Smooth muscle cell (in vitro differentiated cells): ENCODE measurements around the gene XPO4. TPM values are rescaled to one million over a fixed set of nuclear protein-coding genes. Genes with fewer than 3 reads are reported as not detected.

ENCODE experiments used
- DNase-seq: peaks from one replicate; lab custom pipeline; 2025; ENCODE audit not compliant: unreplicated experiment; lab: John Stamatoyannopoulos, UW
- H2AFZ ChIP-seq: fragments of 200-600 bp; sonication (generic); 2 replicates; pipeline ENCODE4 v1.6.0; 2016; ENCODE audit warnings: antibody characterized with exemption, low read depth, mild to moderate bottlenecking
- H3F3A ChIP-seq: fragments of 200-600 bp; sonication (generic); 2 replicates; pipeline ENCODE4 v1.6.0; 2017; ENCODE audit warnings: antibody characterized with exemption, low read depth
- H3K27ac ChIP-seq: fragments of 200-600 bp; sonication (generic); 2 replicates; pipeline ENCODE4 v1.5.1; 2016; ENCODE audit warnings: low read depth, mild to moderate bottlenecking
- H3K27me3 ChIP-seq: fragments of 200-600 bp; sonication (generic); 2 replicates; pipeline ENCODE4 v1.6.1; 2016; ENCODE audit warnings: low read depth, mild to moderate bottlenecking
- H3K36me3 ChIP-seq: fragments of 200-600 bp; sonication (generic); 2 replicates; pipeline ENCODE4 v1.5.1; 2016; ENCODE audit warnings: low read depth
- H3K4me1 ChIP-seq: fragments of 200-600 bp; sonication (generic); 2 replicates; pipeline ENCODE4 v1.5.1; 2016; ENCODE audit warnings: low read depth
- H3K4me2 ChIP-seq: fragments of 200-600 bp; sonication (generic); 2 replicates; pipeline ENCODE4 v1.6.0; 2016; ENCODE audit warnings: mild to moderate bottlenecking
- H3K4me3 ChIP-seq: fragments of 200-600 bp; sonication (generic); 2 replicates; pipeline ENCODE4 v1.5.1; 2016; ENCODE audit warnings: mild to moderate bottlenecking
- H3K79me2 ChIP-seq: fragments of 200-600 bp; sonication (generic); 2 replicates; pipeline ENCODE4 v1.6.0; 2016; ENCODE audit warnings: low read depth, mild to moderate bottlenecking
- H3K9ac ChIP-seq: fragments of 200-600 bp; sonication (generic); 2 replicates; pipeline ENCODE4 v1.6.0; 2016; ENCODE audit warnings: low read depth
- H3K9me3 ChIP-seq: fragments of 200-600 bp; sonication (generic); replicated peaks from 2 replicates; pipeline ENCODE4 v1.5.1; 2016; ENCODE audit warnings: low read depth
- H4K20me1 ChIP-seq: fragments of 200-600 bp; sonication (generic); 2 replicates; pipeline ENCODE4 v1.6.0; 2016; ENCODE audit warnings: low read depth
- CTCF ChIP-seq: fragments of 200-600 bp; sonication (generic); IDR thresholded peaks from 2 replicates; pipeline ENCODE4 v1.5.1; 2017; ENCODE audit warnings: borderline replicate concordance, mild to moderate bottlenecking, antibody characterized with exemption; ENCODE audit not compliant: insufficient read depth, poor library complexity, severe bottlenecking
- WGBS: methylation state at CpG from one replicate; pipeline ENCODE4 v1.1.7; 2016; ENCODE audit warnings: low lambda C conversion rate; 5-methylcytosine and 5-hydroxymethylcytosine counted together
- polyA plus RNA-seq: library from polyadenylated mRNA; unstranded; fragments of >200 nt; fragmentation: Nextera tagmentation; extraction: Ambion mirVana; gene quantifications from 2 replicates; pipeline ENCODE4 v1.2.1, GENCODE V29; 2016
- total RNA-seq: library from RNA; depleted of rRNA; stranded (reverse); fragments of >200 nt; gene quantifications from 2 replicates; pipeline ENCODE4 v1.2.3, GENCODE V29; 2014

Gene XPO4
- total and polyA plus RNA-seq, 2 experiments from 2014 or later = 3.3 to 16.2 TPM

GRCh38 chr13:20825477-20825875 is 77.1 kb downstream of the XPO4 start:
- H3K27me3 ChIP-seq = no peaks in the 10 kb centered on the region
- H3F3A ChIP-seq = peaks cover 10% of the 10 kb centered on the region
- peak overlapping the region; percentile 80 for H3K27ac ChIP-seq
- no peaks in the 10 kb centered on the region for H3K9me3 ChIP-seq
- no peaks in the 10 kb centered on the region for H3K79me2 ChIP-seq
- no peak overlapping the region for H3K4me3 ChIP-seq
- DNase-seq = no peak
- no peak overlapping the region for H2AFZ ChIP-seq
- H3K9ac ChIP-seq = peak overlapping the region; percentile 2
- no peak for TF ChIP-seq CTCF
- H4K20me1 ChIP-seq = no peaks in the 10 kb centered on the region
- H3K4me1 ChIP-seq = peaks cover 9% of the 10 kb centered on the region
- H3K4me2 ChIP-seq = peak overlapping the region; percentile 76
- WGBS = 43% methylated on average over 3 of the region's 3 CpGs
- no peaks in the 10 kb centered on the region for H3K36me3 ChIP-seq

- H3K9ac ChIP-seq = peak overlapping the region; percentile 2
- H3K9me3 ChIP-seq = no peaks in the 10 kb centered on the region
- peak overlapping the region; percentile 76 for H3K4me2 ChIP-seq
- H3K4me1 ChIP-seq = peaks cover 9% of the 10 kb centered on the region
- H3K36me3 ChIP-seq = no peaks in the 10 kb centered on the region
- H2AFZ ChIP-seq = no peak overlapping the region
- WGBS = 11% methylated on average over 5 of the region's 5 CpGs
- peaks cover 10% of the 10 kb centered on the region for H3F3A ChIP-seq
- no peak overlapping the region for H3K4me3 ChIP-seq
- H3K27ac ChIP-seq = peak overlapping the region; percentile 80
- TF ChIP-seq CTCF = no peak
- no peaks in the 10 kb centered on the region for H3K79me2 ChIP-seq
- H4K20me1 ChIP-seq = no peaks in the 10 kb centered on the region
- H3K27me3 ChIP-seq = no peaks in the 10 kb centered on the region
- DNase-seq = no peak
Observed at GRCh38 chr13:20824762-20825476, 77.6 kb downstream of the XPO4 start.

- 92% methylated on average over 1 of the region's 1 CpG for WGBS
- no peak for DNase-seq
Observed at GRCh38 chr13:20823071-20823470, 79.5 kb downstream of the XPO4 start.

More at GRCh38 chr13:20823071-20823470, 79.5 kb downstream of the XPO4 start:
- Histone ChIP-seq H3K36me3 (no peaks in the 10 kb centered on the region), H3K79me2 (no peaks in the 10 kb centered on the region), H3K9ac (no peak overlapping the region), H3K27ac (no peak overlapping the region), H4K20me1 (peaks cover 1% of the 10 kb centered on the region), H3K4me3 (no peak overlapping the region), H3K9me3 (no peaks in the 10 kb centered on the region), H3K27me3 (no peaks in the 10 kb centered on the region), H3F3A (peaks cover 10% of the 10 kb centered on the region), H3K4me2 (no peak overlapping the region), H3K4me1 (peaks cover 9% of the 10 kb centered on the region), H2AFZ (no peak overlapping the region)
- no peak for TF ChIP-seq CTCF
